OCI-LY1 (cell line): Measurements from ENCODE around the gene RALGDS.

Experiments used
- H2AFZ ChIP-seq: fragments of 200-600 bp; sonication (generic), shearing (Covaris generic); 2 replicates; pipeline ENCODE4 v1.6.0; 2014; ENCODE audit warnings: antibody characterized with exemption, mild to moderate bottlenecking, low read length
- H3F3A ChIP-seq: fragments of 200-600 bp; sonication (generic), shearing (Covaris generic); 2 replicates; pipeline ENCODE4 v1.6.0; 2014; ENCODE audit warnings: mild to moderate bottlenecking, antibody characterized with exemption, low read length, moderate library complexity; ENCODE audit not compliant: insufficient read depth
- H3K27ac ChIP-seq: fragments of 200-600 bp; sonication (generic); 2 replicates; pipeline ENCODE4 v1.5.1; 2014; ENCODE audit warnings: low read length, mixed run types, mild to moderate bottlenecking, low read depth; ENCODE audit not compliant: poor library complexity, severe bottlenecking
- H3K27me3 ChIP-seq: fragments of 200-600 bp; sonication (generic); 2 replicates; pipeline ENCODE4 v1.6.0; 2014; ENCODE audit warnings: antibody characterized with exemption, mild to moderate bottlenecking, low read length, moderate library complexity; ENCODE audit not compliant: insufficient read depth
- H3K36me3 ChIP-seq: fragments of 200-600 bp; sonication (generic); 2 replicates; pipeline ENCODE4 v1.6.1; 2014; ENCODE audit warnings: mild to moderate bottlenecking, antibody characterized with exemption, low read length, moderate library complexity, mixed read lengths; ENCODE audit not compliant: insufficient read depth
- H3K4me1 ChIP-seq: fragments of 200-600 bp; sonication (generic); 2 replicates; pipeline ENCODE4 v1.5.1; 2014; ENCODE audit warnings: mild to moderate bottlenecking, low read length, moderate library complexity; ENCODE audit not compliant: insufficient read depth, severe bottlenecking
- H3K4me2 ChIP-seq: fragments of 200-600 bp; sonication (generic), shearing (Covaris generic); 2 replicates; pipeline ENCODE4 v1.6.1; 2014; ENCODE audit warnings: low read length
- H3K4me3 ChIP-seq: fragments of 200-600 bp; sonication (generic); 2 replicates; pipeline ENCODE4 v1.5.1; 2014; ENCODE audit warnings: low read length, low read depth, mild to moderate bottlenecking, mixed read lengths; ENCODE audit not compliant: poor library complexity, severe bottlenecking
- H3K79me2 ChIP-seq: fragments of 200-600 bp; shearing (Covaris generic); 2 replicates; pipeline ENCODE4 v1.6.1; 2016; ENCODE audit warnings: mixed run types, low read length, mixed read lengths; ENCODE audit not compliant: insufficient read depth
- H3K9ac ChIP-seq: fragments of 200-600 bp; sonication (generic), shearing (Covaris generic); 2 replicates; pipeline ENCODE4 v1.6.1; 2014; ENCODE audit warnings: mild to moderate bottlenecking, low read length, mixed read lengths
- H3K9me2 ChIP-seq: fragments of 200-600 bp; sonication (generic), shearing (Covaris generic); 2 replicates; pipeline ENCODE4 v1.6.1; 2014; ENCODE audit warnings: low read depth, mild to moderate bottlenecking, low read length, mixed read lengths
- H3K9me3 ChIP-seq: fragments of 200-600 bp; shearing (Covaris generic); 2 replicates; pipeline ENCODE4 v1.6.1; 2014; ENCODE audit warnings: low read length, mixed read lengths
- H4K20me1 ChIP-seq: fragments of 200-600 bp; sonication (generic), shearing (Covaris generic); 2 replicates; pipeline ENCODE4 v1.6.0; 2016; ENCODE audit warnings: mild to moderate bottlenecking, low read length; ENCODE audit not compliant: insufficient read depth
- CTCF ChIP-seq: fragments of 200-600 bp; sonication (generic), shearing (Covaris generic); IDR thresholded peaks from 2 replicates; pipeline ENCODE4 v1.5.1; 2017; ENCODE audit warnings: mild to moderate bottlenecking, antibody characterized with exemption, low read length, moderate library complexity, mixed read lengths
- EZH2 ChIP-seq: fragments of 200-600 bp; sonication (generic), shearing (Covaris generic); IDR thresholded peaks from 2 replicates; pipeline ENCODE4 v1.8.0; 2017; ENCODE audit warnings: borderline replicate concordance, mixed run types, mild to moderate bottlenecking, antibody characterized with exemption, low read length, moderate library complexity, mixed read lengths

The RALGDS gene

GRCh38 chr9:133105461-133105770 is 15.6 kb downstream of the RALGDS start:
- Histone ChIP-seq H3K9ac (no peak overlapping the region), H2AFZ (no peak overlapping the region), H3K9me3 (no peaks in the 10 kb centered on the region), H3K27ac (no peak overlapping the region), H3K79me2 (no peaks in the 10 kb centered on the region), H3K4me3 (no peak overlapping the region), H3K27me3 (no peaks in the 10 kb centered on the region), H3K36me3 (peaks cover 31% of the 10 kb centered on the region), H4K20me1 (no peaks in the 10 kb centered on the region), H3K9me2 (no peaks in the 10 kb centered on the region), H3K4me1 (no peaks in the 10 kb centered on the region), H3K4me2 (no peak overlapping the region), H3F3A (no peaks in the 10 kb centered on the region)
- no peak for TF ChIP-seq EZH2
- TF ChIP-seq CTCF = no peak

DNA sequence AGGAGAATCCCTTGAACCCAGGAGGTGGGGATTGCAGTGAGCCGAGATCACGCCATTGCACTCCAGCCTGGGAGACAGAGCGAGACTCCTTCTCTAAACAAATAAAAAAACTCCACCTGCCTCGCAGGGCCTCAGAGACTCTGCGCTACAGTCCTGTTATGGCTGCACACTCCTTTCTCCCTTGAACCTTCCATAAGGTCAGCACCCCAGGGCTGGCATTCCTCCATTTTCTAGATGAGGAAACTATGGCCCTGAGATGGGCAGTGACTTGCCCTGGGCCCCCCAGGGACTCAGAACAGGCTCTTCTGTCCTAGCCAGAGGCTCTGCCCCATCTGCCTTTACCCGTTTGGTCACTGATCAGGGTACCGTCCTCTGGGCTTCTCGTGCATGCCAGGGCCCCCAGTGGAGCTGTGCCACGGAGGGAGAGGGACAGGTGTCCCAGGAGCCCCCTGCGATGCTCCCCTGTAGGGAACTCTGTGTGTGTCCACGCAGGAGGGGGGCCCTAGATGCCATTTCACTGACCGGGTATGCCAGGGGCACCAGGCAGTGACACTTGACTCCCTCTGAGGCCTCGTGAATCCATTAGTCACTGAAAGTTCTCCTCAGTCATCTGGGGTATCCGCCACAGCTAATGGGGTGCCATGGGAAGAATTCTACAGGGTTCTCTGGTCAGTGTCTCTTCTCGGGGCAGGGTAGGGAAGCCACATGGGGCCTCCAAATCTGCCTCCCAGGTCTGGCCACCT is 16.2 kb downstream of the RALGDS start:
- no peaks in the 10 kb centered on the region for H3K9me3 ChIP-seq
- no peaks in the 10 kb centered on the region for H3K4me1 ChIP-seq
- no peaks in the 10 kb centered on the region for H3K79me2 ChIP-seq
- no peak overlapping the region for H3K27ac ChIP-seq
- H3F3A ChIP-seq = no peaks in the 10 kb centered on the region
- H2AFZ ChIP-seq = no peak overlapping the region
- no peak overlapping the region for H3K9ac ChIP-seq
- no peaks in the 10 kb centered on the region for H3K9me2 ChIP-seq
- no peak overlapping the region for H3K4me2 ChIP-seq
- no peak overlapping the region for H3K4me3 ChIP-seq
- TF ChIP-seq CTCF (no peak), EZH2 (no peak)
- no peaks in the 10 kb centered on the region for H3K27me3 ChIP-seq
- no peaks in the 10 kb centered on the region for H4K20me1 ChIP-seq
- H3K36me3 ChIP-seq = peaks cover 36% of the 10 kb centered on the region

- H3K36me3 ChIP-seq = peaks cover 41% of the 10 kb centered on the region
- H3K4me2 ChIP-seq = no peak overlapping the region
- H3K9ac ChIP-seq = no peak overlapping the region
- no peak overlapping the region for H3K4me3 ChIP-seq
- no peak overlapping the region for H3K27ac ChIP-seq
- no peaks in the 10 kb centered on the region for H3K27me3 ChIP-seq
- H3K79me2 ChIP-seq = no peaks in the 10 kb centered on the region
- H3K4me1 ChIP-seq = no peaks in the 10 kb centered on the region
- H2AFZ ChIP-seq = no peak overlapping the region
- H3K9me2 ChIP-seq = no peaks in the 10 kb centered on the region
- H3K9me3 ChIP-seq = no peaks in the 10 kb centered on the region
- no peaks in the 10 kb centered on the region for H4K20me1 ChIP-seq
- TF ChIP-seq CTCF = no peak
- H3F3A ChIP-seq = no peaks in the 10 kb centered on the region
Observed at GRCh38 chr9:133103987-133104505, 17.0 kb downstream of the RALGDS start.
